Spleen (tissue), 7 donors: ENCODE results near the gene OBSCN.

Experiments
- CTCF ChIP-seq, 11 experiments: fragments of 200-600 bp in 7 of 11; fragments of 450-650 bp in 4 of 11; sonication (generic) in 4 of 11; IDR thresholded peaks in 8 of 11; conservative IDR thresholded peaks in 3 of 11; 1 replicate in 7 of 11; 2 replicates in 4 of 11; pipeline versions ENCODE4 v1.4.0 to v1.8.0; 2016 to 2021; ENCODE audit warnings: antibody characterized with exemption in 11 of 11, inconsistent platforms in 4 of 11, mild to moderate bottlenecking in 1 of 11
- POLR2A ChIP-seq, 3 donors: fragments of 450-650 bp; IDR thresholded peaks; one replicate each; pipeline ENCODE4 v1.5.1; 2017; ENCODE audit warnings: antibody characterized with exemption in 3 of 3, mild to moderate bottlenecking in 1 of 3
- POLR2AphosphoS5 ChIP-seq, 3 donors: sonication (generic); formaldehyde crosslinking; IDR thresholded peaks; one replicate each; pipeline ENCODE4 v1.5.1; 2017; ENCODE audit warnings: antibody characterized with exemption in 3 of 3
- donor health status: DM: no; HTN: no; CAD: no; lungs with moderate emphysema.
- donor health status: DM: no; HTN: no; CAD: no.
- donor health status: DM: no; HTN: no; CAD: no.

GRCh38 chr1:228390649-228391048, 182.8 kb downstream of the OBSCN start:
- TF ChIP-seq CTCF (IDR thresholded peaks at IDR 0.05 in 8 of 11, conservative IDR thresholded peaks at IDR 0.05 in 3 of 11) (no peak), POLR2AphosphoS5 (IDR thresholded peaks at IDR 0.05) (no peak), POLR2A (IDR thresholded peaks at IDR 0.05) (no peak)
